Esophagus muscularis mucosa (tissue), 4 donors: ENCODE results near the gene PDCD6IP. TPM values are rescaled to one million over a fixed set of nuclear protein-coding genes. Genes with fewer than 3 reads are reported as not detected.

ENCODE experiments used
- DNase-seq: peaks from one replicate; pipeline ENCODE4 v3.0.0-alpha.2; 2017; ENCODE audit errors: extremely low spot score
- H3K27ac ChIP-seq, 4 donors: fragments of 200-600 bp; sonication (generic); replicated peaks in 1 of 4; 1 replicate in 3 of 4; 2 replicates in 1 of 4; pipeline ENCODE4 v1.5.1; 2016 to 2019; ENCODE audit warnings: mild to moderate bottlenecking in 1 of 4
- H3K27me3 ChIP-seq, 4 donors: fragments of 200-600 bp; sonication (generic); one replicate each; pipeline versions ENCODE4 v1.5.1 to v1.6.0; 2016 to 2019
- H3K36me3 ChIP-seq, 4 donors: fragments of 200-600 bp; sonication (generic); one replicate each; pipeline ENCODE4 v1.5.1; 2016 to 2019
- H3K4me1 ChIP-seq, 4 donors: fragments of 200-600 bp; sonication (generic); one replicate each; pipeline ENCODE4 v1.5.1; 2016 to 2019
- H3K4me3 ChIP-seq, 4 donors: fragments of 200-600 bp; sonication (generic); 1 replicate in 2 of 4; 2 replicates in 2 of 4; pipeline ENCODE4 v1.5.1; 2016 to 2019; ENCODE audit warnings: mild to moderate bottlenecking in 4 of 4, moderate library complexity in 1 of 4
- H3K9me3 ChIP-seq, 4 donors: fragments of 200-600 bp; sonication (generic); 1 replicate in 3 of 4; 2 replicates in 1 of 4; pipeline ENCODE4 v1.5.1; 2016 to 2019
- EP300 ChIP-seq: sonication (generic); formaldehyde crosslinking; IDR thresholded peaks from one replicate; pipeline ENCODE4 v1.6.1; 2017; ENCODE audit warnings: antibody characterized with exemption
- POLR2A ChIP-seq: fragments of 450-650 bp; IDR thresholded peaks from one replicate; pipeline ENCODE4 v1.6.1; 2017; ENCODE audit warnings: antibody characterized with exemption, moderate library complexity, mild to moderate bottlenecking, low read depth
- POLR2AphosphoS5 ChIP-seq, 2 donors: sonication (generic); formaldehyde crosslinking; IDR thresholded peaks; one replicate each; pipeline ENCODE4 v1.6.1; 2017; ENCODE audit warnings: antibody characterized with exemption in 2 of 2
- WGBS: methylation state at CpG from one replicate; pipeline ENCODE4 v1.1.5; 2018; 5-methylcytosine and 5-hydroxymethylcytosine counted together
- intact Hi-C: fragments of 100-400 bp; cut with DNase I; formaldehyde crosslinking; loops from one replicate; pipeline ENCODE4 v1.15.1; 2023
- total RNA-seq, 4 donors: library from RNA; depleted of rRNA; stranded (reverse); fragments of >200 nt; gene quantifications; one replicate each; pipeline versions ENCODE4 v1.1.0 to v1.2.1, GENCODE V29; 2016
- TF ChIP-seq, protein P1 (sequence below), 3 experiments: fragments of 200-600 bp in 2 of 3; fragments of 450-650 bp in 1 of 3; sonication (generic) in 2 of 3; IDR thresholded peaks; one replicate each; pipeline ENCODE4 v1.5.1; 2017 to 2019; ENCODE audit warnings: antibody characterized with exemption in 3 of 3, mild to moderate bottlenecking in 2 of 3, moderate library complexity in 1 of 3

The PDCD6IP gene
- total RNA-seq, 4 donors from 2014 or later = 88.0 to 192 (median 145) TPM

DNA sequence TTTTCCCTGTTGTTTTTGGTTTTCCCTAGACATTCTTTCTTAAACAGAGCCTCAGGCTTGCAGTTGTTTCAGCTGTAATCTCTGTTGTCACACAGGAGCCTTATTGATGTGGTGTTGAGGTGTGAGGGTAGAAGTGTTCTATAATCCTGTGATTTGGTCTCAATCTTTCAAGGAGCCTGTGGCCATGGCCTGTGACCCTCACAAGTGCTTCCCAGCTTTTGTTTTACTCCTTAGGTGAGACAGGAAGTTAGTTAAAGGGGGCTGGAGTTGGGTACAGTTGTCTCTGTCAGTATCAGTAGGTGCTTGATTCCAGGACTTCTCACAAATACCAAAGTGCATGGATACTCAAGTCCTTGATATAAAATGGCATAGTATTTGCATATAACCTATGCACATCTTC is 77.2 kb downstream of the PDCD6IP start:
- intact Hi-C loops = no loop called here
- TF ChIP-seq POLR2A (no peak), POLR2AphosphoS5 (IDR thresholded peaks at IDR 0.05) (no peak), EP300 (no peak)
- TF ChIP-seq, protein P1, sequence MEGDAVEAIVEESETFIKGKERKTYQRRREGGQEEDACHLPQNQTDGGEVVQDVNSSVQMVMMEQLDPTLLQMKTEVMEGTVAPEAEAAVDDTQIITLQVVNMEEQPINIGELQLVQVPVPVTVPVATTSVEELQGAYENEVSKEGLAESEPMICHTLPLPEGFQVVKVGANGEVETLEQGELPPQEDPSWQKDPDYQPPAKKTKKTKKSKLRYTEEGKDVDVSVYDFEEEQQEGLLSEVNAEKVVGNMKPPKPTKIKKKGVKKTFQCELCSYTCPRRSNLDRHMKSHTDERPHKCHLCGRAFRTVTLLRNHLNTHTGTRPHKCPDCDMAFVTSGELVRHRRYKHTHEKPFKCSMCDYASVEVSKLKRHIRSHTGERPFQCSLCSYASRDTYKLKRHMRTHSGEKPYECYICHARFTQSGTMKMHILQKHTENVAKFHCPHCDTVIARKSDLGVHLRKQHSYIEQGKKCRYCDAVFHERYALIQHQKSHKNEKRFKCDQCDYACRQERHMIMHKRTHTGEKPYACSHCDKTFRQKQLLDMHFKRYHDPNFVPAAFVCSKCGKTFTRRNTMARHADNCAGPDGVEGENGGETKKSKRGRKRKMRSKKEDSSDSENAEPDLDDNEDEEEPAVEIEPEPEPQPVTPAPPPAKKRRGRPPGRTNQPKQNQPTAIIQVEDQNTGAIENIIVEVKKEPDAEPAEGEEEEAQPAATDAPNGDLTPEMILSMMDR (IDR thresholded peaks at IDR 0.05) = no peak
- H3K9me3 ChIP-seq = no peaks in the 10 kb centered on the region
- H3K4me3 ChIP-seq = no peak overlapping the region
- H3K4me1 ChIP-seq = no peaks in the 10 kb centered on the region
- no peak for DNase-seq
- no peaks in the 10 kb centered on the region for H3K27me3 ChIP-seq
- peaks cover 0 to 10% (median 0%) of the 10 kb centered on the region in 4 donors for H3K36me3 ChIP-seq
- no peak overlapping the region for H3K27ac ChIP-seq

DNA sequence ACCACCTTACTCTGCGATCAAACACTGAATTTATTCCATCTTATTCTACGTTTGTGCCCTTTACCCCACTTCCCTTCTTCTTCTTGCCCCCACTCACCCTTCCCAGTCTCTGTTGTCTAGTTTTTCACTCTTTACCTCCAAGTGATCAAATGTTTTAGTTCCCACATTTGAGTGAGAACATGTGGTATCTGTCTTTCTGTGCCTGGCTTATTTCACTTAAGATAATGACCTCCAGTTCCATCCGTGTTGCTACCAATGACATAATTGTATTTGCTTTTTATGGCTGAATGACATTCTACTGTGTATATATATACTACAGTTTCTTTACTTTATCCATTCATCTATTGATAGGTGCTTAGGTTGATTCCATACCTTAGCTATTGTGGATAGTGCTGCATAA is 78.8 kb downstream of the PDCD6IP start:
- Histone ChIP-seq H3K27me3 (no peaks in the 10 kb centered on the region), H3K36me3 (no peaks in the 10 kb centered on the region), H3K27ac (no peak overlapping the region), H3K9me3 (no peaks in the 10 kb centered on the region), H3K4me3 (no peak overlapping the region), H3K4me1 (no peaks in the 10 kb centered on the region)
- 75% methylated on average over 3 of the region's 3 CpGs for WGBS
- intact Hi-C loops = no loop called here
- no peak for TF ChIP-seq POLR2A
- TF ChIP-seq POLR2AphosphoS5 (IDR thresholded peaks at IDR 0.05) = no peak
- no peak for TF ChIP-seq EP300
- TF ChIP-seq, protein P1 (IDR thresholded peaks at IDR 0.05) = no peak
- DNase-seq = no peak

DNA sequence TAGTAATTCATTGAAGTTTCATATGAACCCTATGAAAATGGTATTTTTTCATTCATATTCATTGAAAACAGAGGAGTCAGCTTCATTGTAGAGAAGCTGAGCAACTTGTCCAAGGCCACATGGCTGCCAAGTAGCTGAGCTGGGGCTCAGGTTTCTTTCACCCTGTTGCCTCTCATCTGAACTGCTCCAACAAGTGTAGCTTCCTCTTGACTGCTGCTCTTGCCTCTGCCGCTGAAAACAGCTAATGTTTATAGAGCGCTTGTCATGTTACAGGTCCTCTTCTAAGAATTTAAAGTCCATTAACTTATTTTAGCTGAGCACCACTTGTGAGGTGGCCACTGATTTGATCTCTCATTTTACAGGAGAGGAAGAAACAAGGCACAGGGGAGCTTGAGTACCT is 81.1 kb downstream of the PDCD6IP start:
- intact Hi-C loops = no loop called here
- DNase-seq = no peak
- Histone ChIP-seq H3K27ac (no peak overlapping the region), H3K4me3 (no peak overlapping the region), H3K9me3 (no peaks in the 10 kb centered on the region), H3K36me3 (no peaks in the 10 kb centered on the region), H3K4me1 (peaks cover 6 to 8% (median 7%) of the 10 kb centered on the region in 4 donors), H3K27me3 (no peaks in the 10 kb centered on the region)
- TF ChIP-seq, protein P1 (IDR thresholded peaks at IDR 0.05) = no peak
- TF ChIP-seq EP300 (no peak), POLR2A (no peak), POLR2AphosphoS5 (IDR thresholded peaks at IDR 0.05) (no peak)
- 71% methylated on average over 2 of the region's 2 CpGs for WGBS

DNA sequence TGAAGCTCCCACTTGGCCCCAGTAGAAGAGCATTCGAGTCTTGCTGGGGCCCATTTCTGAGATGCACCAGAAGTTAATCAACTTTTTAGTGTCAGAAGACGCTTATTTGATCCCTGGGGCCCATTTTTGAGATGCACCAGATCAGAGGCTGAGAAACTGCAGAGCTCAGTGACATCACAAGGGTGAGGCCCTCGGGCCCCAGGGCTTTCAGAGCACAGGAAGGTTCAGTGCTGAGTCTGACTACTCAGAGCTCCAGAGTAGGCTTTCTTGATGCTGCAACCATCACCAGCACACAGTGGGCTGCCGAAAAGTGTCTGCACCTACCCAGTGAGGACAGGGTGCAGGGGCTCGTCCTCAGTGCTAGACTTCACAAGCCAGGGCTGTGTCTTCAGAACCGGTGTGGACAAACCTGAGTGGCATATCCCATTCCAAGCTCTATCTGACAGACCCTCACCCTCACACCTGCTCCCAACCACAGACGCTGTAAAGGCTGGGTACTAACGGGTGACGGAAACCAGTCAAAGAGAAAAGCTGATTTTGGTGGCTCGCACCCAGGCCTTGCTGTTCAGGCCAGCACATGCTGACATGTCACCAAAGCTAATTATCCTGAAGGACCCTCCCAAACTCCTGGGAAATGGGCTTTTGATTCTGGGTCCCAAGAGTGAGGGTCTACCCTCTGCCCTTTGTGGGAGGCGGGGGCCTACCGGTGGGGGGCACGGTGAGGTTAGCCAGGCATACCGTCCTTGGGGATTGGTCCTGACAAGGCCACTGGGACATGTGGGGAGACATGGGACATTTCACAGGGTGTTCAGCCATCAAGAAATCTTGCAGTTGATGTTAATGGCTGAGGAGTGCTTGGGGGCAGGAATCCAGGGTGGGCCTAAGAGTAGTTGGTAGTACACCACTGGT is 83.0 kb downstream of the PDCD6IP start:
- H3K4me1 ChIP-seq = peaks cover 6 to 8% (median 7%) of the 10 kb centered on the region in 4 donors
- H3K4me3 ChIP-seq = no peak overlapping the region
- no peak overlapping the region for H3K27ac ChIP-seq
- no peaks in the 10 kb centered on the region for H3K9me3 ChIP-seq
- DNase-seq = no peak
- WGBS = 86% methylated on average over 12 of the region's 14 CpGs
- H3K36me3 ChIP-seq = no peaks in the 10 kb centered on the region
- intact Hi-C loops = loop anchor here (2.0 kb wide), 1 partner anchor 803 kb away; no protein-coding TSS in a partner anchor
- H3K27me3 ChIP-seq = no peaks in the 10 kb centered on the region
- TF ChIP-seq POLR2A (no peak), EP300 (no peak), POLR2AphosphoS5 (IDR thresholded peaks at IDR 0.05) (no peak)
- TF ChIP-seq, protein P1 (IDR thresholded peaks at IDR 0.05) = no peak
